CD4-positive, alpha-beta memory T cell (primary cell): ENCODE results near the gene C19orf47. TPM values are rescaled to one million over a fixed set of nuclear protein-coding genes. Genes with fewer than 3 reads are reported as not detected.

Experiments
- CTCF ChIA-PET: fragments of 350-600 bp; sonication (Branson Sonifier 250); formaldehyde crosslinking; loops from one replicate; lab custom pipeline; 2021; ENCODE audit warnings: inconsistent platforms; ENCODE audit not compliant: partially characterized antibody; lab: Charles Lee
- POLR2A ChIA-PET: fragments of 350-600 bp; sonication (Branson Sonifier 250); formaldehyde crosslinking; loops from one replicate; lab custom pipeline; 2021; ENCODE audit not compliant: partially characterized antibody; lab: Charles Lee
- DNase-seq, 5 donors: peaks; one replicate each; pipeline versions ENCODE4 v3.0.0 to v3.0.0-alpha.2; 2020 to 2022; ENCODE audit warnings: mixed read lengths in 1 of 5
- H3K27ac ChIP-seq: one replicate; pipeline ENCODE4 v1.7.0; 2013; ENCODE audit warnings: low read depth, low read length
- H3K27me3 ChIP-seq: 2 replicates; pipeline ENCODE4 v1.7.0; 2013; ENCODE audit warnings: mild to moderate bottlenecking, low read length, moderate library complexity; ENCODE audit not compliant: insufficient read depth
- H3K36me3 ChIP-seq: 2 replicates; pipeline ENCODE4 v1.7.0; 2013; ENCODE audit warnings: mild to moderate bottlenecking, low read length, moderate library complexity; ENCODE audit not compliant: insufficient read depth
- H3K4me1 ChIP-seq: 2 replicates; pipeline ENCODE4 v1.7.0; 2013; ENCODE audit warnings: mild to moderate bottlenecking, low read length, moderate library complexity; ENCODE audit not compliant: insufficient read depth
- H3K4me3 ChIP-seq, 2 donors: one replicate each; pipeline ENCODE4 v1.7.0; 2013; ENCODE audit warnings: low read length in 2 of 2, mild to moderate bottlenecking in 1 of 2
- H3K9me3 ChIP-seq, 2 donors: one replicate each; pipeline ENCODE4 v1.7.0; 2013; ENCODE audit warnings: low read length in 2 of 2, control low read depth in 1 of 2; ENCODE audit not compliant: control insufficient read depth in 1 of 2
- H3K27ac Mint-ChIP-seq, 7 donors: one replicate each; pipeline ENCODE4 v1.8.0; 2020 to 2021; ENCODE audit warnings: mixed read lengths in 7 of 7, mild to moderate bottlenecking in 6 of 7, inconsistent platforms in 3 of 7, moderate library complexity in 3 of 7
- H3K27me3 Mint-ChIP-seq, 2 donors: one replicate each; pipeline ENCODE4 v1.8.0; 2020 to 2021; ENCODE audit warnings: mixed read lengths in 2 of 2
- H3K36me3 Mint-ChIP-seq, 2 donors: one replicate each; pipeline ENCODE4 v1.8.0; 2020 to 2021; ENCODE audit warnings: mixed read lengths in 2 of 2, inconsistent platforms in 1 of 2, mild to moderate bottlenecking in 1 of 2
- H3K4me1 Mint-ChIP-seq, 4 donors: one replicate each; pipeline ENCODE4 v1.8.0; 2020 to 2021; ENCODE audit warnings: mixed read lengths in 4 of 4, mild to moderate bottlenecking in 1 of 4
- H3K4me3 Mint-ChIP-seq, 8 donors: one replicate each; pipeline ENCODE4 v1.8.0; 2020 to 2021; ENCODE audit warnings: mixed read lengths in 8 of 8, mild to moderate bottlenecking in 7 of 8, moderate library complexity in 6 of 8, inconsistent platforms in 3 of 8
- H3K9me3 Mint-ChIP-seq, 8 donors: one replicate each; pipeline ENCODE4 v1.8.0; 2020 to 2021; ENCODE audit warnings: mixed read lengths in 8 of 8, mild to moderate bottlenecking in 5 of 8, inconsistent platforms in 3 of 8, moderate library complexity in 1 of 8
- intact Hi-C: fragments of 100-400 bp; cut with micrococcal nuclease; formaldehyde crosslinking; loops from one replicate; pipeline ENCODE4 v1.15.1; 2023
- polyA plus RNA-seq, 2 donors: library from polyadenylated mRNA; unstranded; fragments of 300-500 nt; fragmentation: Illumina TruSeq; gene quantifications; one replicate each; pipeline ENCODE4 v1.2.3, GENCODE V29; 2021
- total RNA-seq, 2 experiments: library from RNA; stranded (reverse); gene quantifications; one replicate each; pipeline ENCODE4 v1.2.3, GENCODE V29; 2021

The C19orf47 gene
- total and polyA plus RNA-seq, 4 experiments from 2014 or later = 10.0 to 17.7 (median 12.2) TPM

DNA sequence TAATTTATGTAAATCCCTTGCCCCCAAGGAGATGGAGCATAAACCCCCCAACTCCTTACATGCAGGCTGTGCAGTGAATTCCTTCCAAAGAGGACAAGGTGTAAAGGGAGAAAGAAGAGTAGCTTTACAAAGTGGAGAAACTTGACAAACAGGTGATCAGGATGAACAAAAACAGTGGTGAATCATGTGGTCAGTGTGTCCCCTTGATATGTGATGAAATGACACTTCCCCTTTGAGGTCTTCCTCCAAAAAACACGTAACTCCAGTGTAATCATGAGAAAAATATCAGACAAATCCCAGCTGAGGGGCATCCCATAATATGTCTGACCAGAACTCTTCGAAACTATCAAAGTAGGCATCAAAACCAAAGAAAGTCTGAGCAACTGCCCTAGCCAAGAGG lies 33.5 kb downstream of the C19orf47 start:
- Histone ChIP-seq H3K27ac (no peak overlapping the region), H3K9me3 (no peaks in the 10 kb centered on the region), H3K4me3 (no peak overlapping the region), H3K36me3 (no peaks in the 10 kb centered on the region), H3K27me3 (no peaks in the 10 kb centered on the region), H3K4me1 (no peaks in the 10 kb centered on the region)
- Mint-ChIP-seq H3K27ac (no peak overlapping the region), H3K4me1 (no peaks in the 10 kb centered on the region), H3K9me3 (no peaks in the 10 kb centered on the region), H3K36me3 (peaks cover 4 to 12% of the 10 kb centered on the region in 2 donors), H3K27me3 (no peaks in the 10 kb centered on the region), H3K4me3 (no peak overlapping the region)
- ChIA-PET CTCF (no interaction called here), POLR2A (no interaction called here)
- no peak for DNase-seq
- intact Hi-C loops = no loop called here

GRCh38 chr19:40313229-40313983 lies 34.8 kb downstream of the C19orf47 start:
- Histone ChIP-seq H3K27ac (no peak overlapping the region), H3K9me3 (no peaks in the 10 kb centered on the region), H3K4me3 (no peak overlapping the region), H3K4me1 (no peaks in the 10 kb centered on the region), H3K27me3 (no peaks in the 10 kb centered on the region), H3K36me3 (no peaks in the 10 kb centered on the region)
- ChIA-PET POLR2A (no interaction called here), CTCF (no interaction called here)
- H3K4me1 Mint-ChIP-seq = no peaks in the 10 kb centered on the region
- peaks cover 4 to 9% of the 10 kb centered on the region in 2 donors for H3K36me3 Mint-ChIP-seq
- no peak overlapping the region for H3K4me3 Mint-ChIP-seq
- intact Hi-C loops = no loop called here
- no peak overlapping the region for H3K27ac Mint-ChIP-seq
- DNase-seq = no peak
- H3K27me3 Mint-ChIP-seq = no peaks in the 10 kb centered on the region
- no peaks in the 10 kb centered on the region for H3K9me3 Mint-ChIP-seq

GRCh38 chr19:40312533-40312932 lies 35.7 kb downstream of the C19orf47 start:
- no peak overlapping the region for H3K27ac Mint-ChIP-seq
- intact Hi-C loops = no loop called here
- no peaks in the 10 kb centered on the region for H3K27me3 ChIP-seq
- no peaks in the 10 kb centered on the region for H3K36me3 ChIP-seq
- no peaks in the 10 kb centered on the region for H3K4me1 Mint-ChIP-seq
- no peaks in the 10 kb centered on the region for H3K27me3 Mint-ChIP-seq
- H3K9me3 ChIP-seq = no peaks in the 10 kb centered on the region
- no peak for DNase-seq
- H3K4me1 ChIP-seq = no peaks in the 10 kb centered on the region
- no peak overlapping the region for H3K4me3 ChIP-seq
- ChIA-PET POLR2A (no interaction called here), CTCF (no interaction called here)
- H3K36me3 Mint-ChIP-seq = peaks cover 4 to 6% of the 10 kb centered on the region in 2 donors
- H3K27ac ChIP-seq = no peak overlapping the region
- H3K4me3 Mint-ChIP-seq = no peak overlapping the region
- no peaks in the 10 kb centered on the region for H3K9me3 Mint-ChIP-seq

- H3K36me3 Mint-ChIP-seq = no peaks in the 10 kb centered on the region
- no peak for DNase-seq
- no peaks in the 10 kb centered on the region for H3K4me1 ChIP-seq
- no peaks in the 10 kb centered on the region for H3K9me3 Mint-ChIP-seq
- H3K27ac ChIP-seq = no peak overlapping the region
- no peak overlapping the region for H3K4me3 Mint-ChIP-seq
- ChIA-PET POLR2A (interaction anchor here (0.6 kb wide), 1 partner anchor 79 kb away, joined by 4 read pairs; no protein-coding TSS in a partner anchor), CTCF (no interaction called here)
- H3K27me3 ChIP-seq = no peaks in the 10 kb centered on the region
- H3K9me3 ChIP-seq = no peaks in the 10 kb centered on the region
- peaks cover 0 to 5% (median 2%) of the 10 kb centered on the region in 4 donors for H3K4me1 Mint-ChIP-seq
- H3K36me3 ChIP-seq = no peaks in the 10 kb centered on the region
- no peak overlapping the region for H3K4me3 ChIP-seq
- no peaks in the 10 kb centered on the region for H3K27me3 Mint-ChIP-seq
- intact Hi-C loops = loop anchor here (5.0 kb wide), 1 partner anchor 167 kb away; no protein-coding TSS in a partner anchor
- no peak overlapping the region for H3K27ac Mint-ChIP-seq
These were observed 38.5 kb downstream of the C19orf47 start for GRCh38 chr19:40309666-40310065.

DNA sequence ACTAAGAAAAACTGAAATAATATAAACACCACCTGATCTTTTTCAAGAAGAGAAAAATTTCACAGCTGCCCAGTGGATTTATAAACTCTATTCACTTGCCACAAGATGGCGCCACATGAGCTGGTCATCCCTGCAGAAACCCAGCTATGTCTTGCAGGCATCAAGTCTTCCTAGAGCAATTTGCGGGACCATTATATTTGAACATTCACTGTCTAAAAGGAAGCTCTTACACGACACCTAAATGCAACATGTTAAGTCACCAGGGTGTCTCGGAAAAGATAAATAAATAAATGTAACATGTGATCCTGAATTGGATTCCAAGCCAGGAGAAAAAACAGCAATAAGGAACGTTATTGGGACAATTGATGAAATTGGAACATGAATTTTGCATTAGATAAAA lies 42.8 kb downstream of the C19orf47 start:
- Histone ChIP-seq H3K4me3 (no peak overlapping the region), H3K27ac (no peak overlapping the region), H3K27me3 (no peaks in the 10 kb centered on the region), H3K4me1 (no peaks in the 10 kb centered on the region), H3K9me3 (no peaks in the 10 kb centered on the region), H3K36me3 (no peaks in the 10 kb centered on the region)
- intact Hi-C loops = loop anchor here (1.0 to 5.0 kb wide), 5 partner anchors 43 to 329 kb away; partner anchors contain the start of genes C19orf47 and PLD3
- DNase-seq = peak; percentile 66 to 73 (median 71)
- H3K4me1 Mint-ChIP-seq = peaks cover 0 to 5% (median 2%) of the 10 kb centered on the region in 4 donors
- H3K27ac Mint-ChIP-seq = no peak overlapping the region
- no peak overlapping the region for H3K4me3 Mint-ChIP-seq
- ChIA-PET CTCF (interaction anchor here (0.5 to 2.4 kb wide), 28 partner anchors 8 to 629 kb away, joined by 3 to 26 read pairs (median 4); partner anchors contain the start of genes BLVRB, HIPK4 and LTBP4), POLR2A (interaction anchor here (0.7 to 1.6 kb wide), 4 partner anchors 41 to 115 kb away, joined by 3 to 4 read pairs (median 4); partner anchors contain the start of genes C19orf47 and PLD3)
- no peaks in the 10 kb centered on the region for H3K36me3 Mint-ChIP-seq
- no peaks in the 10 kb centered on the region for H3K9me3 Mint-ChIP-seq
- no peaks in the 10 kb centered on the region for H3K27me3 Mint-ChIP-seq

DNA sequence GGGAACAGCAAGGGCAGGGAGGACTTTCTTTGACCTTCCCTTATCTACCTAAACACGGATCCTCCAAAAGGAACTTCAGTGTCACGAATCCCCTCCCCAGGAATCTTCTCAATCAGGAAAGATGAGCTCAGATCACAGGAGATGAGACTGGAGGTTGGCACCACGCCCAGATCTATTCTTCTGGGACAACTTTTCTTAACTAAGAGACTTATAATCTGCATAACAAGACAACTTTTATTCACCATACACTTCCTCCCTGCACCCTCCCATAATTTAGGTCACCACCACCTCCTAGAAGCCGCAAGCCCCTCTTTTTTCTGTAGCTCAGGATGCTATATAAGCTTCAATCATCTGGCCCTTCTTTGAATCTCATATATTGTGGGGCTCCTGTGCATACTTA lies 43.9 kb downstream of the C19orf47 start:
- no peaks in the 10 kb centered on the region for H3K27me3 Mint-ChIP-seq
- intact Hi-C loops = no loop called here
- H3K27me3 ChIP-seq = no peaks in the 10 kb centered on the region
- no peaks in the 10 kb centered on the region for H3K9me3 ChIP-seq
- H3K27ac ChIP-seq = no peak overlapping the region
- ChIA-PET POLR2A (interaction anchor here (1.6 kb wide), 1 partner anchor 116 kb away, joined by 4 read pairs; no protein-coding TSS in a partner anchor), CTCF (interaction anchor here (1.2 to 2.4 kb wide), 9 partner anchors 9 to 330 kb away, joined by 3 to 26 read pairs (median 7); partner anchors contain the start of gene LTBP4)
- H3K27ac Mint-ChIP-seq = peak overlapping the region in 2 of 7 donors; percentile 59 to 68
- H3K4me1 ChIP-seq = no peaks in the 10 kb centered on the region
- H3K9me3 Mint-ChIP-seq = no peaks in the 10 kb centered on the region
- H3K4me3 ChIP-seq = no peak overlapping the region
- no peaks in the 10 kb centered on the region for H3K36me3 Mint-ChIP-seq
- peaks cover 0 to 5% (median 2%) of the 10 kb centered on the region in 4 donors for H3K4me1 Mint-ChIP-seq
- DNase-seq = no peak
- no peaks in the 10 kb centered on the region for H3K36me3 ChIP-seq
- H3K4me3 Mint-ChIP-seq = no peak overlapping the region

DNA sequence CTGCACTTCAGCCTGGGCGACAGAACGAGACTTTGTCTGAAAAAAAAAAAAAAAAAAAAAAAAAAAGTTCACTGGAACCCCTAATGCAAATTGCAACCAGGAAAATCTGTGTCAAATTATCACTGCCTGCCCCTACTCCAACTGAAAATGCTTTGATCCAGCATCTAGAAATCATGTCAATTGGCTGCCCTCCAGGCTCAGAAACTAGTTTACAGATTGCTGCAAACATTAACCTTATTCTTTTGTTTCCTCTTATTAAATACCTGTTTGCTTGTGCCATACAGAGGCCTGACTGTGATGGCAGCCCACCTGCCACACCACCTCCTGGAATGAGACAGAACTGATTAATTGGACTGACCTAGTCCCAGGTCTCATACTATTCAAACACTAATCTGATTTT lies 44.4 kb downstream of the C19orf47 start:
- Histone ChIP-seq H3K4me1 (no peaks in the 10 kb centered on the region), H3K27ac (no peak overlapping the region), H3K36me3 (no peaks in the 10 kb centered on the region), H3K27me3 (no peaks in the 10 kb centered on the region), H3K4me3 (no peak overlapping the region), H3K9me3 (no peaks in the 10 kb centered on the region)
- intact Hi-C loops = no loop called here
- no peaks in the 10 kb centered on the region for H3K9me3 Mint-ChIP-seq
- ChIA-PET CTCF (interaction anchor here (1.9 to 2.4 kb wide), 6 partner anchors 9 to 296 kb away, joined by 6 to 26 read pairs (median 9); partner anchors contain the start of gene LTBP4), POLR2A (no interaction called here)
- H3K36me3 Mint-ChIP-seq = no peaks in the 10 kb centered on the region
- H3K4me1 Mint-ChIP-seq = peaks cover 0 to 5% (median 2%) of the 10 kb centered on the region in 4 donors
- no peak for DNase-seq
- H3K27me3 Mint-ChIP-seq = no peaks in the 10 kb centered on the region
- H3K27ac Mint-ChIP-seq = peak overlapping the region in 2 of 7 donors; percentile 38 to 68
- H3K4me3 Mint-ChIP-seq = no peak overlapping the region
